Measurements from ENCODE around the gene APOL3. TPM values are rescaled to one million over a fixed set of nuclear protein-coding genes. Genes with fewer than 3 reads are reported as not detected.

Gene APOL3
- total RNA-seq, 1 donor, result 13.8 TPM

DNA sequence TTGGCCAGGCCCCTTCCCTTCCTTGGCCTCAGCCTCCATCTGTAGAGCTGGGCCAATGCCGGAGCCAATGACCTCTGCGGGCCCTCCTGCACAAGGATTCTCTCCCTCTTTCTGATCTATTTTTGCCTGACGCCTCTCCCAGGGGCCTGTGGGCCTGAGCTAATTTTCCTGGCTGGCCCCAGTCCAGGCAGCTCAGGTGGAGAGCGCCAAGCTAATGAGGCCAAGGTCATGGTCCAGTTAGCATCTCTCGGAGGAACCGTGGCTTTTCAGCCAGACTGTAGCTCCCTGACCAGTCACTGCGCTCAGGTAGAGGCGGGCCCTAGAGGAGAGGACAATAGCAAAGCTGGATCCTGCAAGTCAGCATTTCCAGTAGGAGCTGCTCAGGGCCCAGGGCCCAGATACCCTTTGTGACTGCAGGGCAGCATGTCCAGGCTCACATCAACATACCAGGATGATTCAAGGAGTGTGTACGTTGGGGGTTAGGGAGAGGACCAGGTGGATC lies 43.5 kb downstream of the APOL3 start:
- no peak overlapping the region for H3K27ac ChIP-seq (ENCODE audit: low read depth, low read length)
- H4K20me1 ChIP-seq (ENCODE audit: insufficient read depth, low read length), result no peaks in the 10 kb centered on the region
- no peaks in the 10 kb centered on the region for H3K4me1 ChIP-seq (ENCODE audit: insufficient read depth, low read length)
- no peak for DNase-seq (ENCODE audit: insufficient read length, low spot score, missing footprints)
- H2AFZ ChIP-seq (ENCODE audit: low read length), result no peak overlapping the region
- H3K4me2 ChIP-seq (ENCODE audit: insufficient read depth, low read length), result no peak overlapping the region
- H3K9me3 ChIP-seq (ENCODE audit: low read depth, low read length), result no peaks in the 10 kb centered on the region
- no peak overlapping the region for H3K4me3 ChIP-seq (ENCODE audit: insufficient read depth, low read length)
- H3K27me3 ChIP-seq (ENCODE audit: insufficient read depth, low read length), result no peaks in the 10 kb centered on the region
- TF ChIP-seq, protein P1, sequence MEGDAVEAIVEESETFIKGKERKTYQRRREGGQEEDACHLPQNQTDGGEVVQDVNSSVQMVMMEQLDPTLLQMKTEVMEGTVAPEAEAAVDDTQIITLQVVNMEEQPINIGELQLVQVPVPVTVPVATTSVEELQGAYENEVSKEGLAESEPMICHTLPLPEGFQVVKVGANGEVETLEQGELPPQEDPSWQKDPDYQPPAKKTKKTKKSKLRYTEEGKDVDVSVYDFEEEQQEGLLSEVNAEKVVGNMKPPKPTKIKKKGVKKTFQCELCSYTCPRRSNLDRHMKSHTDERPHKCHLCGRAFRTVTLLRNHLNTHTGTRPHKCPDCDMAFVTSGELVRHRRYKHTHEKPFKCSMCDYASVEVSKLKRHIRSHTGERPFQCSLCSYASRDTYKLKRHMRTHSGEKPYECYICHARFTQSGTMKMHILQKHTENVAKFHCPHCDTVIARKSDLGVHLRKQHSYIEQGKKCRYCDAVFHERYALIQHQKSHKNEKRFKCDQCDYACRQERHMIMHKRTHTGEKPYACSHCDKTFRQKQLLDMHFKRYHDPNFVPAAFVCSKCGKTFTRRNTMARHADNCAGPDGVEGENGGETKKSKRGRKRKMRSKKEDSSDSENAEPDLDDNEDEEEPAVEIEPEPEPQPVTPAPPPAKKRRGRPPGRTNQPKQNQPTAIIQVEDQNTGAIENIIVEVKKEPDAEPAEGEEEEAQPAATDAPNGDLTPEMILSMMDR (IDR thresholded peaks at IDR 0.05; ENCODE audit: extremely low read depth, low read depth, low read length), result no peak
- H3K36me3 ChIP-seq (ENCODE audit: insufficient read depth, low read length), result no peaks in the 10 kb centered on the region
- H3K79me2 ChIP-seq (ENCODE audit: insufficient read depth, low read length), result no peaks in the 10 kb centered on the region

DNA sequence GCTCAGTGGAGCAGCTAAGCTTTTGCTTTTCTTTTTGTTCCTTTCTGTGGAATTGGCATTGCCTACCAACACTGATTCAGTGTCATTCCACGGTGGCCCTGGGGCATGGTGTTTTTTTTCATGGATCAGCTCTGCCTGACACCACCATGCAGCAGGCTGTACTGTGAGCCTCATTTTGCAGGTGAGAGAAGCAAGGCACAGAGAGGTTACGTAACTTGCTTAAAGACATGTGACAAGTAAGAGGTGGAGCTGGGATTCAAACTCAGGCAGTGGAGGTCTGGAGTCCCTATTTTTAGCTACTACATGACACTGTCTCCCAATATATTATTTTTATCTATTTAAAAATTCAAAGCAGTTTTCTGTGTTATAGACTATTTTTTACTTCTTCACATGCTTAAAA lies 44.4 kb downstream of the APOL3 start:
- Histone ChIP-seq H3K36me3 (ENCODE audit: insufficient read depth, low read length) (no peaks in the 10 kb centered on the region), H3K4me1 (ENCODE audit: insufficient read depth, low read length) (no peaks in the 10 kb centered on the region), H3K79me2 (ENCODE audit: insufficient read depth, low read length) (no peaks in the 10 kb centered on the region), H3K9me3 (ENCODE audit: low read depth, low read length) (no peaks in the 10 kb centered on the region), H3K4me2 (ENCODE audit: insufficient read depth, low read length) (no peak overlapping the region), H3K4me3 (ENCODE audit: insufficient read depth, low read length) (no peak overlapping the region), H3K27ac (ENCODE audit: low read depth, low read length) (no peak overlapping the region), H2AFZ (ENCODE audit: low read length) (no peak overlapping the region), H4K20me1 (ENCODE audit: insufficient read depth, low read length) (no peaks in the 10 kb centered on the region), H3K27me3 (ENCODE audit: insufficient read depth, low read length) (no peaks in the 10 kb centered on the region)
- TF ChIP-seq, protein P1 (IDR thresholded peaks at IDR 0.05; ENCODE audit: extremely low read depth, low read depth, low read length), result no peak
- peak; percentile 30 for DNase-seq (ENCODE audit: insufficient read length, low spot score, missing footprints)

DNA sequence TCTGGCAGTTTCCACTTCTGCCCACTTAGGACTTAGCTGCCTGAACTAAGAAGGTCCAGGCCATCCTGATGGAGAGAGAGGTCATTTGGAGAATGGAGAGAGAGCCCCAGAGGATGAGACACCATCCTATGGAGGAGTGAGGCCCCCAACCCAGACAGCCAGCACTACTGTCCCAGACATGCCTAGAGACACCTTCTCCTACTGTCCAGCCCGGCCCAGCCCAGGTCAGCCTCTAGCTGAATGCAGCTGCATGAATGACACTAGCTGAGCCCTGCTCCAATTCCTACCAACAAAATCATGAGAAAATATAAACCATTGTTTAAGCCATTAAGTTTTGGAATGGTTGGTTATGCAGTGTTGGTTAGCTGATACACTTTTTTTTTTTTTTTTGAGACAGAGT lies 47.4 kb downstream of the APOL3 start:
- H3K36me3 ChIP-seq (ENCODE audit: insufficient read depth, low read length), result no peaks in the 10 kb centered on the region
- no peak overlapping the region for H3K27ac ChIP-seq (ENCODE audit: low read depth, low read length)
- no peak overlapping the region for H3K4me2 ChIP-seq (ENCODE audit: insufficient read depth, low read length)
- TF ChIP-seq, protein P1 (IDR thresholded peaks at IDR 0.05; ENCODE audit: extremely low read depth, low read depth, low read length), result no peak
- no peaks in the 10 kb centered on the region for H3K4me1 ChIP-seq (ENCODE audit: insufficient read depth, low read length)
- H3K79me2 ChIP-seq (ENCODE audit: insufficient read depth, low read length), result no peaks in the 10 kb centered on the region
- no peaks in the 10 kb centered on the region for H4K20me1 ChIP-seq (ENCODE audit: insufficient read depth, low read length)
- H2AFZ ChIP-seq (ENCODE audit: low read length), result no peak overlapping the region
- no peak overlapping the region for H3K4me3 ChIP-seq (ENCODE audit: insufficient read depth, low read length)
- H3K27me3 ChIP-seq (ENCODE audit: insufficient read depth, low read length), result no peaks in the 10 kb centered on the region
- DNase-seq (ENCODE audit: insufficient read length, low spot score, missing footprints), result peak; percentile 4
- no peaks in the 10 kb centered on the region for H3K9me3 ChIP-seq (ENCODE audit: low read depth, low read length)

DNA sequence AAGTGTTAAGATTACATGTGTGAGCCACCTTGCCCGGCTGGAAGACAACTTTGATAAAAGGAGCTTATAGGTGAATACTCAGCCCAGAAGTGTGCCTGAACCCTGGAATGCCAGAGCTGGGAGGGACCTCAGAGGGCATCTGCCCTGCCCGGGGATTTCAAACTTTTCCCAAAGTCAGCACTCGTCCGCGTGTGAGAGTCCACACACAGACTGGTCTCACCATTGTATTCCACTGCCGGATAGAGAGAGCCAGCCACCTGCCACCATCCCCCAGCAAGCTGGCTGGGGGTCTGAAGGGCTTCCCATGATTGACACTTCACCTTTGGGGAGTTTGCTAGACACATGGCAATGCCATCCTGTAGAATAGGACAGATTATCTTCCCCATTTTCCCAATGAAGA lies 49.2 kb downstream of the APOL3 start:
- TF ChIP-seq, protein P1 (IDR thresholded peaks at IDR 0.05; ENCODE audit: extremely low read depth, low read depth, low read length), result no peak
- Histone ChIP-seq H3K79me2 (ENCODE audit: insufficient read depth, low read length) (no peaks in the 10 kb centered on the region), H3K4me3 (ENCODE audit: insufficient read depth, low read length) (no peak overlapping the region), H2AFZ (ENCODE audit: low read length) (no peak overlapping the region), H3K4me2 (ENCODE audit: insufficient read depth, low read length) (no peak overlapping the region), H3K36me3 (ENCODE audit: insufficient read depth, low read length) (no peaks in the 10 kb centered on the region), H4K20me1 (ENCODE audit: insufficient read depth, low read length) (no peaks in the 10 kb centered on the region), H3K9me3 (ENCODE audit: low read depth, low read length) (no peaks in the 10 kb centered on the region), H3K27me3 (ENCODE audit: insufficient read depth, low read length) (no peaks in the 10 kb centered on the region), H3K27ac (ENCODE audit: low read depth, low read length) (no peak overlapping the region), H3K4me1 (ENCODE audit: insufficient read depth, low read length) (no peaks in the 10 kb centered on the region)
- peak; percentile 36 for DNase-seq (ENCODE audit: insufficient read length, low spot score, missing footprints)
